Measurements from ENCODE around the gene RARS1.

The RARS1 gene

GRCh38 chr5:168557389-168557788, 71.1 kb downstream of the RARS1 start:
- no peak for DNase-seq (ENCODE audit: low read depth)

- no peak for DNase-seq (ENCODE audit: low read depth)
Observed at GRCh38 chr5:168562279-168562678, 76.0 kb downstream of the RARS1 start.

- DNase-seq (ENCODE audit: low read depth), result no peak
Observed at GRCh38 chr5:168563959-168564358, 77.7 kb downstream of the RARS1 start.

- no peak for DNase-seq (ENCODE audit: low read depth)
Observed at GRCh38 chr5:168568738-168569137, 82.5 kb downstream of the RARS1 start.
